WERI-Rb-1 (cell line): ENCODE results near the gene LSAMP.

Experiments used
- DNase-seq: peaks from one replicate; pipeline ENCODE4 v3.0.0-alpha.2; 2020
- H3K27ac ChIP-seq: fragments of 250-450 bp; sonication (Bioruptor Pico); 2 replicates; pipeline ENCODE4 v1.5.1; 2020; ENCODE audit warnings: mild to moderate bottlenecking, moderate library complexity
- H3K27me3 ChIP-seq: fragments of 250-450 bp; sonication (Bioruptor Pico); 2 replicates; pipeline ENCODE4 v1.5.1; 2021; ENCODE audit warnings: mild to moderate bottlenecking, low read depth, moderate library complexity; ENCODE audit not compliant: insufficient read depth, severe bottlenecking
- H3K36me3 ChIP-seq: fragments of 250-450 bp; sonication (Bioruptor Pico); 2 replicates; pipeline ENCODE4 v1.5.1; 2020; ENCODE audit warnings: mild to moderate bottlenecking, moderate library complexity
- H3K4me3 ChIP-seq: 2 replicates; pipeline ENCODE4 v1.5.1; 2011; ENCODE audit warnings: low read depth, mild to moderate bottlenecking, control low read depth, low read length
- H3K9me3 ChIP-seq: fragments of 250-450 bp; sonication (Bioruptor Pico); 2 replicates; pipeline ENCODE4 v1.5.1; 2021; ENCODE audit warnings: mild to moderate bottlenecking, moderate library complexity; ENCODE audit not compliant: severe bottlenecking
- CTCF ChIP-seq: IDR thresholded peaks from 2 replicates; pipeline ENCODE4 v1.5.1; 2011; ENCODE audit warnings: low read depth, mild to moderate bottlenecking, control low read depth, inconsistent platforms, low read length

Gene LSAMP

DNA sequence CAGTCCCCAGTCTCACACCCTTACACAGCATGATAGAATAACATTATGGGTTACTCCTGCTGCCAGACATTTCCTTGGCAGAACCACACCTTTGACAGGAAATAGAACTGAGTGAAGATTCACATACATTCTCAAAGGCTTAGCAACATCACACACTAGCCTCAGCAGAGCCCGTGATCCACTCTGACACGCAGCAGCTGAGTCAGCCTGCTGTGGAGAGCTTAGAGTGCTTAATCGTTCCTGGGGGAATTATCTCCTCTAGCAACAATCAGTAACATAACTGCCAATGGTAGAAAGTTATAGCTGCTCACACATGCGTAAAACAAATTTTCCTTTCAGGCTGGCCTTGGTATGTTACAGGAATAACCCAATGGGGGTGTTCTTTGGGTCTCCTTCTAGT lies 439.9 kb downstream of the LSAMP start:
- H3K4me3 ChIP-seq: no peak overlapping the region
- H3K27ac ChIP-seq: no peak overlapping the region
- H3K9me3 ChIP-seq: no peaks in the 10 kb centered on the region
- peak; percentile 62 for DNase-seq
- H3K36me3 ChIP-seq: no peaks in the 10 kb centered on the region
- TF ChIP-seq CTCF: no peak
- H3K27me3 ChIP-seq: peaks cover 67% of the 10 kb centered on the region

DNA sequence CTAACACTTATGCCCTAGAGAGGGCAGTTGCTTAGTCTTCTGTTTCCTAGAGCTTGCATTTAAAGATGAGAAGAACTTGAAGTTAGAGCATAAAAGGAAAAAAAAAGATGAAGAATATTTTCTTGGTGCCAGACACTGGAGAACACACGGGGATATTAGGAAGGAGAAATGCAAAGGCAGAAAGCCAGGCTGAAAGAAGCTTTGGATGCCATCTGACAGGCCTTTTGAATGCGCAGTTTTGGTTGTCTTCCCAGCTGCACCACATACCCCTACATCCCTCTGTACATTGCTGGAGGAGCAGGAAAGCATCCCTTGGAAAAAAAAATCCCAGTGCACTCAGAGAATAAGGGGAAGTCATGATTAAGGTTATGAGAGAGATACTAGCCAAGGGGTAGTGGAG lies 443.1 kb downstream of the LSAMP start:
- H3K27ac ChIP-seq: no peak overlapping the region
- H3K36me3 ChIP-seq: no peaks in the 10 kb centered on the region
- no peak overlapping the region for H3K4me3 ChIP-seq
- DNase-seq: no peak
- no peak for TF ChIP-seq CTCF
- no peaks in the 10 kb centered on the region for H3K9me3 ChIP-seq
- H3K27me3 ChIP-seq: peaks cover 74% of the 10 kb centered on the region

DNA sequence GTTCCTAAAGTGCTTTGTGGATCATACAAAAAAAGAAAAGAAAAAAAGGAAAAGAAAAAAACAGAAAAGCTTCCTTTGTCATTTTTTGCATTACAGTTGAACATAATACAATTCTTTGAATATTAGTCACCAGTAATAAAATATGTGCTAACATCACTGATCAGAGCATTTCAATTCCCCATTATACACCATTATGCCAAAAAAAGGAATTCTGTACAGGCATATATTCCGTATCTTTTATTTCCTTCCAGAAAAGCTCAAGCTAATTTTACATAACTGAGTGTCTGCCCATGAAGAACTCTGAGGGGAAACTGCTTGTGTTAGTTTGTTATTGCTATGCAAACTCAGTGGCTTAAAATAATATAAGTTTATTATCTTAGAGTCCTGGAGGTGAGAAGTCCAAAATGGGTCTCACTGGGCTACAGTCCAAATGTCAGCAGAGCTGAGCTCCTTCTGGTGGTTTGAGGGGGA lies 444.1 kb downstream of the LSAMP start:
- H3K4me3 ChIP-seq: no peak overlapping the region
- DNase-seq: no peak
- no peaks in the 10 kb centered on the region for H3K36me3 ChIP-seq
- no peaks in the 10 kb centered on the region for H3K9me3 ChIP-seq
- H3K27me3 ChIP-seq: peaks cover 70% of the 10 kb centered on the region
- TF ChIP-seq CTCF: no peak
- no peak overlapping the region for H3K27ac ChIP-seq

DNA sequence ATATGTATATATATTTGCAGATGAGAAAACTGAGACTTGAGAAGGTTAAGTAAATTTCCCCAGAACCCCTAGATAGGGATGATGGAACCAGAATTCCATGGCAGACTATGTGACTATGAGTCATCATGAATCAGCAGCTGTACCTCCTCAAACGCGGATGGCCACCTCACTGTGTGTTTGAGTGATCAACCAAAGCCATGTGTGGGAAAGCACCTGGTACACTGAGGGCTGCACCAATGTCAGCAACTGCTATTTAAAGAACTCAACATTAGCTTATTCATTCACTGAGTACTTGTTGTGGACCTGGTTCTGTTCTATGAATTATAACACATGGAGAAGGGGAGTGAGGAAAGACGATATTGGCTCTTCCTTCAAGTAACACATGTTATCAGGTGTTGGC lies 445.0 kb downstream of the LSAMP start:
- H3K27ac ChIP-seq: no peak overlapping the region
- DNase-seq: no peak

GRCh38 chr3:115999613-116000012 lies 445.7 kb downstream of the LSAMP start:
- Histone ChIP-seq H3K27ac (no peak overlapping the region), H3K9me3 (no peaks in the 10 kb centered on the region), H3K4me3 (no peak overlapping the region), H3K27me3 (peaks cover 59% of the 10 kb centered on the region), H3K36me3 (no peaks in the 10 kb centered on the region)
- no peak for DNase-seq
- TF ChIP-seq CTCF: no peak

More for the DNA sequence above, 445.0 kb downstream of the LSAMP start:
- H3K9me3 ChIP-seq: no peaks in the 10 kb centered on the region
- peaks cover 63% of the 10 kb centered on the region for H3K27me3 ChIP-seq
- no peak for TF ChIP-seq CTCF
- no peak overlapping the region for H3K4me3 ChIP-seq
- no peaks in the 10 kb centered on the region for H3K36me3 ChIP-seq

- Histone ChIP-seq H3K27me3 (peaks cover 62% of the 10 kb centered on the region), H3K9me3 (no peaks in the 10 kb centered on the region), H3K36me3 (no peaks in the 10 kb centered on the region), H3K27ac (no peak overlapping the region), H3K4me3 (no peak overlapping the region)
- DNase-seq: no peak
- no peak for TF ChIP-seq CTCF
These were observed 446.2 kb downstream of the LSAMP start for GRCh38 chr3:115999001-115999585.
